Suprapubic skin (tissue), 4 donors: ENCODE data around the gene TPCN2. TPM values are rescaled to one million over a fixed set of nuclear protein-coding genes. Genes with fewer than 3 reads are reported as not detected.

Experiments used
- DNase-seq, 2 donors: peaks; one replicate each; pipeline ENCODE4 v3.0.0-alpha.2; 2019; ENCODE audit warnings: low spot score in 2 of 2
- H3K27ac ChIP-seq: fragments of 200-600 bp; sonication (generic); one replicate; pipeline ENCODE4 v1.5.1; 2019
- H3K27me3 ChIP-seq: fragments of 200-600 bp; sonication (generic); one replicate; pipeline ENCODE4 v1.5.1; 2019
- H3K36me3 ChIP-seq: fragments of 200-600 bp; sonication (generic); one replicate; pipeline ENCODE4 v1.5.1; 2019
- H3K4me1 ChIP-seq: fragments of 200-600 bp; sonication (generic); one replicate; pipeline ENCODE4 v1.5.1; 2019
- H3K4me3 ChIP-seq: fragments of 200-600 bp; sonication (generic); one replicate; pipeline ENCODE4 v1.5.1; 2019; ENCODE audit warnings: mild to moderate bottlenecking
- H3K9me3 ChIP-seq: fragments of 200-600 bp; sonication (generic); one replicate; pipeline ENCODE4 v1.5.1; 2019
- EP300 ChIP-seq: sonication (generic); formaldehyde crosslinking; IDR thresholded peaks from one replicate; pipeline ENCODE4 v1.6.1; 2017; ENCODE audit warnings: antibody characterized with exemption
- POLR2A ChIP-seq, 2 donors: fragments of 450-650 bp; IDR thresholded peaks; one replicate each; pipeline ENCODE4 v1.6.1; 2017; ENCODE audit warnings: antibody characterized with exemption in 2 of 2, mild to moderate bottlenecking in 2 of 2, moderate library complexity in 2 of 2
- POLR2AphosphoS5 ChIP-seq, 3 donors: sonication (generic); formaldehyde crosslinking; IDR thresholded peaks; one replicate each; pipeline ENCODE4 v1.6.1; 2017; ENCODE audit warnings: antibody characterized with exemption in 3 of 3
- WGBS: methylation state at CpG from one replicate; pipeline ENCODE4 v1.1.5; 2018; 5-methylcytosine and 5-hydroxymethylcytosine counted together
- total RNA-seq, 4 donors: library from RNA; depleted of rRNA; stranded (reverse); fragments of >200 nt; gene quantifications; one replicate each; pipeline ENCODE4 v1.1.0, GENCODE V29; 2016
- TF ChIP-seq, protein P1 (sequence below), 2 donors: fragments of 200-600 bp in 1 of 2; fragments of 450-650 bp in 1 of 2; sonication (generic) in 1 of 2; IDR thresholded peaks; one replicate each; pipeline ENCODE4 v1.5.1; 2016 to 2019; ENCODE audit warnings: antibody characterized with exemption in 2 of 2, mild to moderate bottlenecking in 1 of 2, moderate library complexity in 1 of 2

The TPCN2 gene
- total RNA-seq, 4 donors from 2014 or later: 8.4 to 30.3 (median 24.4) TPM

DNA sequence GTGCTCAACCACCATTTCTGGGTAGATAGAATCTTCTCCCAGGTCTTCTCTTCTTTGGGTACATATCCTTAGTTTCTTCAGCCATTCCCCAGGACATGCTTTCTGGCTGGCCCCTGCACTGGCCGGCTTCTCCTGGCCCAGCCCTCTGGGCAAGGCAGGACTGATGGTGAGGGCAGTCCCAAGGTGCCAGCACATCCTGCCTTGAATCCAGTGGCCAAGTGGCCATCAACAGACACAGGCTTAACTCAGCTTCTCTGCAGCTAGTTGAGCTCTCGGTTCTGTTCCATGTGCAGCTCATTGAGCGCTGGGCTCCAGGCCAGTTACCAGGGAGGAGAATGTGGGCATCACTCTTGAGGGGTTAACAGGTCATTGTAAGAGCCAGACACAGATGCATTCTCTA, 124.6 kb downstream of the TPCN2 start:
- 90% methylated on average over 2 of the region's 3 CpGs for WGBS
- Histone ChIP-seq H3K27ac (no peak overlapping the region), H3K36me3 (no peaks in the 10 kb centered on the region), H3K4me3 (no peak overlapping the region), H3K4me1 (no peaks in the 10 kb centered on the region), H3K9me3 (no peaks in the 10 kb centered on the region), H3K27me3 (no peaks in the 10 kb centered on the region)
- TF ChIP-seq, protein P1, sequence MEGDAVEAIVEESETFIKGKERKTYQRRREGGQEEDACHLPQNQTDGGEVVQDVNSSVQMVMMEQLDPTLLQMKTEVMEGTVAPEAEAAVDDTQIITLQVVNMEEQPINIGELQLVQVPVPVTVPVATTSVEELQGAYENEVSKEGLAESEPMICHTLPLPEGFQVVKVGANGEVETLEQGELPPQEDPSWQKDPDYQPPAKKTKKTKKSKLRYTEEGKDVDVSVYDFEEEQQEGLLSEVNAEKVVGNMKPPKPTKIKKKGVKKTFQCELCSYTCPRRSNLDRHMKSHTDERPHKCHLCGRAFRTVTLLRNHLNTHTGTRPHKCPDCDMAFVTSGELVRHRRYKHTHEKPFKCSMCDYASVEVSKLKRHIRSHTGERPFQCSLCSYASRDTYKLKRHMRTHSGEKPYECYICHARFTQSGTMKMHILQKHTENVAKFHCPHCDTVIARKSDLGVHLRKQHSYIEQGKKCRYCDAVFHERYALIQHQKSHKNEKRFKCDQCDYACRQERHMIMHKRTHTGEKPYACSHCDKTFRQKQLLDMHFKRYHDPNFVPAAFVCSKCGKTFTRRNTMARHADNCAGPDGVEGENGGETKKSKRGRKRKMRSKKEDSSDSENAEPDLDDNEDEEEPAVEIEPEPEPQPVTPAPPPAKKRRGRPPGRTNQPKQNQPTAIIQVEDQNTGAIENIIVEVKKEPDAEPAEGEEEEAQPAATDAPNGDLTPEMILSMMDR (IDR thresholded peaks at IDR 0.05): no peak
- TF ChIP-seq POLR2AphosphoS5 (IDR thresholded peaks at IDR 0.05) (no peak), EP300 (no peak), POLR2A (IDR thresholded peaks at IDR 0.05) (no peak)
- DNase-seq: no peak

DNA sequence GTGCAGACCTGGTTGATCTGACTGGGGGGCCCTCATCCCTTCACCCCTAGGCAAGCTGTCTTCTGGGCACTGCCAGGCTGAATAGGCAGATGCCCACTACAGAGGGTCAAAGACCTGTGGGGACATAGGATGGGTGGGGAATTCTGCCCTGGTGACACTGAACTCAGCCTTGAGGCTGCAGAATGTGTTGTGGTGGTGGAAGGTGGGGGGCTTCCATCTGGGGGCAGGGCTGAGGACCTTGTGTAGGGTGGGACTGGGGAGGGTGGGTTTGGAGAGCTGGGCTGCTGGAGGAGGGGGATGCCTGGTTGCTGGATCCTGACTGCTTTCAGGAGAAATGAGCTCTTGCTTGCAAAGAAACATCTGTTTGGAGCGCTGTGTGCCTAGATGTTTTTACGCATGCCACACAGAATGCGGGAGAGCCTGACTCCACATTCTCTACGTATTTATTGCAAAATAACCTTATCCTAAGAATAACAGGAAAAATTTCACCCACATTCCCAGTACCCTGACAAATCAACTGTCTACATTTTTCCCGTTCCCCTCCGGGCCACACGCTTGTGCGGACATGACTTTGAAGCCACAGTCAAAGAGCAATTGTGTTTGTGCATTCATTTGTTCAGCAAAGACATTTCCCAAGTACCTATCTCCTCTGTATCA, 125.3 kb downstream of the TPCN2 start:
- Histone ChIP-seq H3K27me3 (no peaks in the 10 kb centered on the region), H3K9me3 (no peaks in the 10 kb centered on the region), H3K27ac (no peak overlapping the region), H3K4me1 (no peaks in the 10 kb centered on the region), H3K36me3 (no peaks in the 10 kb centered on the region), H3K4me3 (no peak overlapping the region)
- no peak for DNase-seq
- TF ChIP-seq POLR2A (IDR thresholded peaks at IDR 0.05): no peak
- TF ChIP-seq, protein P1 (IDR thresholded peaks at IDR 0.05): no peak
- TF ChIP-seq EP300: no peak
- no peak for TF ChIP-seq POLR2AphosphoS5 (IDR thresholded peaks at IDR 0.05)
- WGBS: 74% methylated on average over 8 of the region's 8 CpGs

DNA sequence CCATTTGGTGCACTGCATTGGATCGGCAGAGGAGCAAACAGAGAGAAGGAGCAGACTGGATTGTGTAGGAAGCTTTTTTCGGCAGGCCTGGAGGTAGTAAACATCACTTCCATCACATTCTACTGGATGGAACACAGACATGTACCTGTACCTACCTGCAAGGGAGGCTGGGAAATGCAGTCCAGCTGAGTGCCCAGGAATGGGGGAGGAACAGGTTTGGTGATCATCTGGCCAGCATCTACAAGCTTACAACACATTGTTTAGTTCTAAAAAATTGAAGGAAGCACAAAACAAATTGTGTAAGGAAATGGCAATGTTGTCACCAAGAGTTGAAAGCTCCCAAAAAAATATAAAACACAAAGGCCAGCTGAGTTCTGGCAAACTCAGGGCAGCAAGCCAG, 126.1 kb downstream of the TPCN2 start:
- H3K27ac ChIP-seq: no peak overlapping the region
- no peak for DNase-seq
- WGBS: 85% methylated on average over 2 of the region's 2 CpGs
- H3K27me3 ChIP-seq: no peaks in the 10 kb centered on the region
- H3K4me3 ChIP-seq: no peak overlapping the region
- H3K36me3 ChIP-seq: no peaks in the 10 kb centered on the region
- TF ChIP-seq EP300 (no peak), POLR2A (IDR thresholded peaks at IDR 0.05) (no peak), POLR2AphosphoS5 (IDR thresholded peaks at IDR 0.05) (no peak)
- TF ChIP-seq, protein P1 (IDR thresholded peaks at IDR 0.05): no peak
- H3K4me1 ChIP-seq: no peaks in the 10 kb centered on the region
- no peaks in the 10 kb centered on the region for H3K9me3 ChIP-seq

DNA sequence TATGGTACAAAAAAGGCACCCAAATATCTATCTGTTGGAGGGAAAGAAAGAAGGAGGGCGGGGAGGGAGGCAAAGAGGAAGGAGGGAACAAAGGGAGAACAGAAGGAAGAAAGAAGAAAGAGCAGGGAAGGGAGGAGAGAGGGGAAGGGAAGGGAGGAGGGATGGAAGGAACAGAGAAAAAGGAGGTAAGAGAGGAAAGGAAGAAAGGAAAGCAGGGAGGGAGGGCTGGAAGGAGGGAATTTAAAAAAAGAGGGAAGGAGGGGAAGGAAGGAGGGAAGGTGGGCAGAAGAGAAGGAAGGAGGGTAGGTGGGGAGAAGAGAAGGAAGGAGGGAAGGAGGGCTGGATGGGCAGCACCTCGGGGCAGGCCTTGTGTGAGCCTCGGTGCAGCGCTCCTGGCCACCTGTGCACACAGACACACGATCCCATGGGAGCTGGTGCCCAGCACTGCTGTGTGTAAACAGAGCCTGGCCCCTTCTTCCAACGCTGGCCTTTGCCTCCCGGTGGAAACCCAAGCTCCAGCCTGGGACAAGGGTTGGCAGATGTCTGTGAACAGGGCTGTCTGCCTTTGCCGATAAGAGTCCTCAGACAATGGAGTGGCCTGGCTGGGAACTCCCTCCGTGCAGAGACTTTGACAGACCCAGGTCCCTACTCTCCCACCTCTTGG, 130.2 kb downstream of the TPCN2 start:
- no peak overlapping the region for H3K4me3 ChIP-seq
- H3K9me3 ChIP-seq: no peaks in the 10 kb centered on the region
- DNase-seq: no peak
- TF ChIP-seq POLR2A (IDR thresholded peaks at IDR 0.05) (no peak), EP300 (no peak), POLR2AphosphoS5 (IDR thresholded peaks at IDR 0.05) (no peak)
- TF ChIP-seq, protein P1 (IDR thresholded peaks at IDR 0.05): no peak
- H3K27me3 ChIP-seq: peaks cover 2% of the 10 kb centered on the region
- no peak overlapping the region for H3K27ac ChIP-seq
- WGBS: 70% methylated on average over 5 of the region's 9 CpGs
- H3K4me1 ChIP-seq: no peaks in the 10 kb centered on the region
- no peaks in the 10 kb centered on the region for H3K36me3 ChIP-seq

DNA sequence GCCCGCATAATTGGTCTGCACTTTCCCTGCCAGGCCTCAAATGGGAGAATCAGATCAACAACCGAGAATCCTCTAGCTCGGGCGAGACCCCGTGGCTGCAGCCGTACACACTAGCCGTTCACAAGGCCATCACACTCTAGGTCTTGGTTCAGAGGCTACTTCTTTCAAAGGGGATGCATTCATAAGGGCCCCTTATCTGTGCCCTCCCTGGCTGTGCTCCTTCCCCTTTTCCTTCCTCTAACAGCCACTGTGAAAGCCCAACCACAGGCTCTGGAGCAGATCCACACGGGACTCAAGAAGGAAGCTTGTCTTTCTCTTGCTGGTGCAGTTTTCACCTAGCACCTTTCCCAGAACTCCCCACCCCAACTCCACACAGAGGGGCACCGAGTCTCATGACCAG, 131.5 kb downstream of the TPCN2 start:
- TF ChIP-seq EP300: no peak
- no peak for TF ChIP-seq POLR2AphosphoS5 (IDR thresholded peaks at IDR 0.05)
- TF ChIP-seq, protein P1 (IDR thresholded peaks at IDR 0.05): no peak
- TF ChIP-seq POLR2A (IDR thresholded peaks at IDR 0.05): no peak
- Histone ChIP-seq H3K4me1 (no peaks in the 10 kb centered on the region), H3K4me3 (no peak overlapping the region), H3K36me3 (no peaks in the 10 kb centered on the region), H3K9me3 (no peaks in the 10 kb centered on the region), H3K27ac (no peak overlapping the region), H3K27me3 (peaks cover 2% of the 10 kb centered on the region)
- 91% methylated on average over 9 of the region's 9 CpGs for WGBS
- DNase-seq: no peak
